Osteocyte (in vitro differentiated cells): ENCODE measurements around the gene TNK1. TPM values are rescaled to one million over a fixed set of nuclear protein-coding genes. Genes with fewer than 3 reads are reported as not detected.
A peak's percentile ranks its signal among the peaks of the same experiment; 100 is the strongest.

ENCODE experiments used
- DNase-seq: peaks from one replicate; pipeline ENCODE4 v3.0.0; 2021; ENCODE audit warnings: mixed read lengths; ENCODE audit not compliant: unreplicated experiment; ENCODE audit errors: extremely low spot score
- H3K27ac Mint-ChIP-seq: one replicate; pipeline ENCODE4 v1.8.0; 2021; ENCODE audit warnings: mild to moderate bottlenecking, mixed read lengths; ENCODE audit not compliant: unreplicated experiment
- H3K27me3 Mint-ChIP-seq: one replicate; pipeline ENCODE4 v1.8.0; 2021; ENCODE audit warnings: mixed read lengths; ENCODE audit not compliant: unreplicated experiment
- H3K36me3 Mint-ChIP-seq: one replicate; pipeline ENCODE4 v1.8.0; 2021; ENCODE audit warnings: mixed read lengths; ENCODE audit not compliant: unreplicated experiment
- H3K4me1 Mint-ChIP-seq: one replicate; pipeline ENCODE4 v1.8.0; 2021; ENCODE audit warnings: mixed read lengths; ENCODE audit not compliant: unreplicated experiment
- H3K4me3 Mint-ChIP-seq: one replicate; pipeline ENCODE4 v1.8.0; 2021; ENCODE audit warnings: mild to moderate bottlenecking, moderate library complexity, mixed read lengths; ENCODE audit not compliant: unreplicated experiment
- H3K9me3 Mint-ChIP-seq: one replicate; pipeline ENCODE4 v1.8.0; 2021; ENCODE audit warnings: mixed read lengths; ENCODE audit not compliant: unreplicated experiment
- CTCF ChIP-seq: fragments of 200-600 bp; sonication (generic); IDR thresholded peaks from 2 replicates; pipeline ENCODE4 v1.5.0; 2021; ENCODE audit warnings: antibody characterized with exemption, mild to moderate bottlenecking, moderate library complexity
- total RNA-seq: library from RNA; stranded (reverse); gene quantifications from 2 replicates; pipeline ENCODE4 v1.2.1, GENCODE V29; 2021

The TNK1 gene
- total RNA-seq, 1 donor from 2014 or later: not detected

DNA sequence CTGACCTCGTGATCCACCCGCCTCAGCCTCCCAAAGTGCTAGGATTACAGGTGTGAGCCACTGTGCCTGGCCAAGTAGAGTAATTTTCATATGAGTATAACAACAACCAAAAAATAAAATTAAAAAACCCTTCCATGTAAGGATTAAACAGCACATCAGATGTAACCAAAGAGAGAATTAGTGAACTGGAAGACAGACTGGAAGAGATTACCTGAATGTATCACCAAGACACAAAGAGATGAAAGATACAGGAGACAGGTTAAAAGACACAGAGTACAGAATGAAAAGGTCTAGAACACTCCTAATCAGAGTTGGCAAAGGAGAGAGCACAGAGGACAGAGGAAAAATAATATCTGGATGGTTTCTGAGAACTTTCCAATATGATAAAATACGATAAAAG lies 1.8 kb upstream of the TNK1 start:
- no peak for TF ChIP-seq CTCF
- H3K9me3 Mint-ChIP-seq: peaks cover 7% of the 10 kb centered on the region
- peaks cover 49% of the 10 kb centered on the region for H3K27me3 Mint-ChIP-seq
- H3K27ac Mint-ChIP-seq: no peak overlapping the region
- no peak overlapping the region for H3K4me3 Mint-ChIP-seq
- peaks cover 2% of the 10 kb centered on the region for H3K36me3 Mint-ChIP-seq
- H3K4me1 Mint-ChIP-seq: peaks cover 10% of the 10 kb centered on the region
- no peak for DNase-seq

DNA sequence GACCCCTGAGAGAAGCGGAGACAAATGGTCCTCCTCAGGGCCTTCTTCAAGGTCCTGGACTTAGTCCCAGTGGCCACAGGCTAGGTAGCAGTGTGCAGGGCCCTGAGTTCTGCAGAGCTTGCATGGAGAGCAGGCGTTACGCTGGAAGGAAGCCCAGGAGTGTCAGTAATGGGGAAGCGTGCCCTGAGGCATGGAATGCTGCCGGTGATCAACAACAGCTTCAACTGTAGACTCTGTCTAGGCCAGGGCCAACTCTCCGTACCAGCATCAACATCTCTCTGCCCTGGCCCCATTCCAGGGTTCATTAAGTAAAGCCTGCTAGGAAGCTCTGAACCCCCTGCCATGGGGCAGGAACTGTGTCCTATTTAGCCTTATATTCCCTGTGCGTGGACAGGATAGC lies 568 bp upstream of the TNK1 start:
- H3K4me1 Mint-ChIP-seq: peaks cover 10% of the 10 kb centered on the region
- TF ChIP-seq CTCF: no peak
- H3K36me3 Mint-ChIP-seq: peaks cover 2% of the 10 kb centered on the region
- H3K9me3 Mint-ChIP-seq: peaks cover 7% of the 10 kb centered on the region
- H3K27me3 Mint-ChIP-seq: peaks cover 45% of the 10 kb centered on the region
- H3K27ac Mint-ChIP-seq: no peak overlapping the region
- H3K4me3 Mint-ChIP-seq: peak overlapping the region; percentile 54
- no peak for DNase-seq

DNA sequence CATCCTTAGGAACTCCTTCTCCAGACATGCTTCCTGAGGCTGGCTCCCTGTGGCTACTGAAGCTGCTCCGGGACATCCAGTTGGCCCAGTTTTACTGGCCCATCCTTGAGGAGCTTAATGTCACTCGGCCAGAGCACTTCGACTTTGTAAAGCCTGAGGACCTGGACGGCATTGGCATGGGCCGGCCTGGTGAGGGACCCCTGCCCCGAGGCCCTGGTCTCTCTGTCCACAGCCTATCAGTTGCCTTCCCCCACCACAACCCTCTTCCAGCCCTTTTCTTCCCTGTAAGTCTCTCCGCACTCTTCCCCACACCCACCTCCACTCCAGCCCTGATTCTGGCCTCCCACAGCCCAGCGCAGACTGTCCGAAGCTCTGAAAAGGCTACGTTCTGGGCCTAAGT lies 2.0 kb downstream of the TNK1 start:
- Mint-ChIP-seq H3K36me3 (peaks cover 7% of the 10 kb centered on the region), H3K27ac (no peak overlapping the region), H3K27me3 (peaks cover 37% of the 10 kb centered on the region), H3K4me1 (peaks cover 10% of the 10 kb centered on the region), H3K9me3 (peaks cover 7% of the 10 kb centered on the region), H3K4me3 (no peak overlapping the region)
- no peak for DNase-seq
- TF ChIP-seq CTCF: no peak

GRCh38 chr17:7383371-7383741 lies 2.5 kb downstream of the TNK1 start:
- Mint-ChIP-seq H3K36me3 (peaks cover 7% of the 10 kb centered on the region), H3K27me3 (peaks cover 37% of the 10 kb centered on the region), H3K4me3 (no peak overlapping the region), H3K4me1 (peaks cover 10% of the 10 kb centered on the region), H3K27ac (no peak overlapping the region), H3K9me3 (peaks cover 7% of the 10 kb centered on the region)
- DNase-seq: no peak
- TF ChIP-seq CTCF: no peak

GRCh38 chr17:7383742-7384488 lies 3.0 kb downstream of the TNK1 start:
- Mint-ChIP-seq H3K27me3 (peaks cover 37% of the 10 kb centered on the region), H3K27ac (no peak overlapping the region), H3K36me3 (peaks cover 7% of the 10 kb centered on the region), H3K4me1 (peaks cover 10% of the 10 kb centered on the region), H3K9me3 (peaks cover 7% of the 10 kb centered on the region), H3K4me3 (peak overlapping the region; percentile 57)
- DNase-seq: no peak
- TF ChIP-seq CTCF: no peak
